Gastrocnemius medialis (tissue), 4 donors: ENCODE measurements around the gene DAG1. TPM values are rescaled to one million over a fixed set of nuclear protein-coding genes. Genes with fewer than 3 reads are reported as not detected.
A peak's percentile ranks its signal among the peaks of the same experiment; 100 is the strongest.

Experiments
- ATAC-seq, 2 donors: fragments of 150-250 bp; one replicate each; pipeline ENCODE4 v1.9.1; 2016
- DNase-seq, 2 donors: peaks; one replicate each; pipeline ENCODE4 v3.0.0-alpha.2; 2019
- H3K27ac ChIP-seq, 4 donors: fragments of 200-600 bp; sonication (generic); 1 replicate in 1 of 4; 2 replicates in 3 of 4; pipeline ENCODE4 v1.5.1; 2016 to 2018; ENCODE audit warnings: mild to moderate bottlenecking in 2 of 4, moderate library complexity in 1 of 4
- H3K27me3 ChIP-seq, 3 donors: fragments of 200-600 bp; sonication (generic) in 2 of 3; 1 replicate in 1 of 3; 2 replicates in 2 of 3; pipeline versions ENCODE4 v1.5.1 to v1.6.0; 2016 to 2019; ENCODE audit warnings: mild to moderate bottlenecking in 1 of 3, moderate library complexity in 1 of 3
- H3K36me3 ChIP-seq, 2 donors: fragments of 200-600 bp; sonication (generic) in 1 of 2; one replicate each; pipeline ENCODE4 v1.5.1; 2017 to 2018
- H3K4me1 ChIP-seq, 2 donors: fragments of 200-600 bp; sonication (generic) in 1 of 2; one replicate each; pipeline ENCODE4 v1.5.1; 2016 to 2017; ENCODE audit warnings: mild to moderate bottlenecking in 2 of 2
- H3K4me3 ChIP-seq, 4 donors: fragments of 200-600 bp; sonication (generic) in 3 of 4; 1 replicate in 1 of 4; 2 replicates in 3 of 4; pipeline ENCODE4 v1.5.1; 2016 to 2019; ENCODE audit warnings: mild to moderate bottlenecking in 2 of 4
- H3K9me3 ChIP-seq, 3 donors: fragments of 200-600 bp; sonication (generic) in 2 of 3; 1 replicate in 1 of 3; 2 replicates in 2 of 3; pipeline ENCODE4 v1.5.1; 2016 to 2019
- POLR2A ChIP-seq, 2 donors: fragments of 450-650 bp; IDR thresholded peaks; one replicate each; pipeline ENCODE4 v1.6.1; 2017; ENCODE audit warnings: antibody characterized with exemption in 2 of 2, mild to moderate bottlenecking in 2 of 2, moderate library complexity in 2 of 2
- in situ Hi-C, 4 donors: fragments of 200-750 bp; cut with MboI; loops; one replicate each; pipeline versions ENCODE4 v1.15.0 to v1.8.0; 2017; ENCODE audit warnings: low sequenced_read_pairs in 4 of 4
- intact Hi-C: fragments of 100-400 bp; cut with DNase I; formaldehyde crosslinking; loops from one replicate; pipeline ENCODE4 v1.15.1; 2023; ENCODE audit warnings: low total_unique reads
- total RNA-seq, 4 donors: library from RNA; depleted of rRNA; stranded (reverse); fragments of >200 nt; gene quantifications; one replicate each; pipeline versions ENCODE4 v1.1.0 to v1.2.3, GENCODE V29; 2016
- TF ChIP-seq, protein P1 (sequence below), 5 experiments: fragments of 450-650 bp in 3 of 5; fragments of 200-600 bp in 2 of 5; sonication (generic) in 2 of 5; IDR thresholded peaks in 4 of 5; conservative IDR thresholded peaks in 1 of 5; 1 replicate in 4 of 5; 2 replicates in 1 of 5; pipeline ENCODE4 v1.5.1; 2016 to 2019; ENCODE audit warnings: antibody characterized with exemption in 5 of 5, mild to moderate bottlenecking in 3 of 5, moderate library complexity in 3 of 5

Gene DAG1
- total RNA-seq, 4 donors from 2014 or later: 95.0 to 177 (median 109) TPM

DNA sequence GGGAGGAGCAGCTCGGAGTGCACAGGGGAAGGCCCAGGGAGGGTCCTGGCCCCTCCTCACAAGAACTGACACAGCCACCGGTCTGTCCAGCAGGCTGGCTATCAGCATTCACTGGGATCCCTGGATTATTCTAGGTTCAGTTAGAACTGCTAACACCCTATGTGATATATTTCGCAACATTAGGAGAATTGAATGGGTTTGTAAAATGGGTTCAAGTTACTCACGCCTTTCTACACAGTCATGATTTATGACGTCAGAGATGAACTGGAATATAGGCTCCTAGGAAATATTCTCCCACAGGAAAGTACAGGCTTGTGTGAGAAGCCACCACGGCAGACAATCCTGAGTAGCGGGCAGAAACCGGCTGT is 83.2 kb downstream of the DAG1 start:
- intact Hi-C loops: no loop called here
- Histone ChIP-seq H3K27me3 (no peaks in the 10 kb centered on the region), H3K9me3 (no peaks in the 10 kb centered on the region), H3K4me3 (peak overlapping the region; percentile 80 to 95 (median 83)), H3K36me3 (no peaks in the 10 kb centered on the region), H3K27ac (peak overlapping the region; percentile 76 to 91 (median 82)), H3K4me1 (peaks cover 14 to 15% of the 10 kb centered on the region in 2 donors)
- TF ChIP-seq POLR2A (IDR thresholded peaks at IDR 0.05): no peak
- TF ChIP-seq, protein P1, sequence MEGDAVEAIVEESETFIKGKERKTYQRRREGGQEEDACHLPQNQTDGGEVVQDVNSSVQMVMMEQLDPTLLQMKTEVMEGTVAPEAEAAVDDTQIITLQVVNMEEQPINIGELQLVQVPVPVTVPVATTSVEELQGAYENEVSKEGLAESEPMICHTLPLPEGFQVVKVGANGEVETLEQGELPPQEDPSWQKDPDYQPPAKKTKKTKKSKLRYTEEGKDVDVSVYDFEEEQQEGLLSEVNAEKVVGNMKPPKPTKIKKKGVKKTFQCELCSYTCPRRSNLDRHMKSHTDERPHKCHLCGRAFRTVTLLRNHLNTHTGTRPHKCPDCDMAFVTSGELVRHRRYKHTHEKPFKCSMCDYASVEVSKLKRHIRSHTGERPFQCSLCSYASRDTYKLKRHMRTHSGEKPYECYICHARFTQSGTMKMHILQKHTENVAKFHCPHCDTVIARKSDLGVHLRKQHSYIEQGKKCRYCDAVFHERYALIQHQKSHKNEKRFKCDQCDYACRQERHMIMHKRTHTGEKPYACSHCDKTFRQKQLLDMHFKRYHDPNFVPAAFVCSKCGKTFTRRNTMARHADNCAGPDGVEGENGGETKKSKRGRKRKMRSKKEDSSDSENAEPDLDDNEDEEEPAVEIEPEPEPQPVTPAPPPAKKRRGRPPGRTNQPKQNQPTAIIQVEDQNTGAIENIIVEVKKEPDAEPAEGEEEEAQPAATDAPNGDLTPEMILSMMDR (IDR thresholded peaks at IDR 0.05 in 4 of 5, conservative IDR thresholded peaks at IDR 0.05 in 1 of 5): no peak
- no peak for DNase-seq
- in situ Hi-C loops: no loop called here
- ATAC-seq: no peak

DNA sequence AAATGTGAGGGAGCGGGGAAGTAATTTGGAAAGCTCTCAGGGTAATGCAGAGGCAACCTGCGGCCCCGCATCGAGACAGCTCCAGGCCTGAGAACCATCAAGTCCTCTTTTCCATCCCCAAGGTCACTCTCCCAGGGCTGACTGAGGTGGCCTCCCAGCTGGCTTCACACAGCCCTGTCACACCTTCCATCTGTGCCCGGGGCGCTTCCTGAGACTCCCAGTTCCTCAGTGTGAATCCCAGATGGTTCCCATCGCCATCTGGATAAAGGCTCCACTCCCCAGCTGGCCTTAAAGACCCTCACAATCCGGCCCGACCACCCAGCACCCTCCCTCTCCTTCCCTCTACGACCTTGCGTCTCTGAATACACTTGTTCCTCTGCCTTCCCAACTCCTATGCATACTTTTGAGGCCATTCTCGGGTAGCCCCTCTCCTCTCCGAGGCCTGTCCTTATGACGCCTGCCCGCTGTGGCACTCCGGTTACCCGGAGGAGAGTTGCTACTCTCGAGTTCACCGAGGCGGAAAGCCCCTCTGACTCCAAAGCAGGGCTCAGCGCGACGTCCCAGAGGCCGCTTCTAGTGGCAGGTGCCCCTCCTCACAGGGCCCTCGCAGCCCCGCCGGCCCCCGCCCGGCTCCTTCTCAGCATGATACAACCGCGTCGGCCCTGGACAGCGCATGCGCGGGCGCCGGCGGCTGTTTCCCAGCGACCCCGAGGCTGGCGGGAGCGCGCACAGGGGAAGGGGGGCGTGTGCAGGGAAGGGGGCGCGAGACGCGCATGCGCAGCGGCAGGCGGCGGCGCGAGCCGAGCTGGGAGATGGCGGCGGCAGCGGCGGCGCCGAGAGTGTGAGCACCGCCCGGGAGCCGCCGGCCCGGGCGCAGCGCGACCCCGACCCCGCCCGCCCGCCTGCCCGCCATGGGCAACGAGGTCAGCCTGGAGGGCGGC is 83.9 kb downstream of the DAG1 start, which contains the start of gene BSN:
TSS of gene BSN (plus strand) at position 786 of the 941 bp plus-strand sequence. CDS start at position 912, 126 bp downstream.
- in situ Hi-C loops: no loop called here
- H3K27me3 ChIP-seq: no peaks in the 10 kb centered on the region
- H3K36me3 ChIP-seq: no peaks in the 10 kb centered on the region
- peaks cover 14 to 15% of the 10 kb centered on the region in 2 donors for H3K4me1 ChIP-seq
- DNase-seq: peak; percentile 67 to 84
- peak within 1 kb of the TSS; percentile 80 to 95 (median 83) for H3K4me3 ChIP-seq
- H3K9me3 ChIP-seq: no peaks in the 10 kb centered on the region
- TF ChIP-seq, protein P1 (IDR thresholded peaks at IDR 0.05 in 4 of 5, conservative IDR thresholded peaks at IDR 0.05 in 1 of 5): no peak
- peak in 1 of 2 donors; percentile 55 for TF ChIP-seq POLR2A (IDR thresholded peaks at IDR 0.05)
- ATAC-seq: peak; percentile 85 to 92
- H3K27ac ChIP-seq: peak within 1 kb of the TSS; percentile 76 to 91 (median 82)
- intact Hi-C loops: loop anchor here (1.0 kb wide), 2 partner anchors 14 to 375 kb away; partner anchors contain the start of gene MON1A

DNA sequence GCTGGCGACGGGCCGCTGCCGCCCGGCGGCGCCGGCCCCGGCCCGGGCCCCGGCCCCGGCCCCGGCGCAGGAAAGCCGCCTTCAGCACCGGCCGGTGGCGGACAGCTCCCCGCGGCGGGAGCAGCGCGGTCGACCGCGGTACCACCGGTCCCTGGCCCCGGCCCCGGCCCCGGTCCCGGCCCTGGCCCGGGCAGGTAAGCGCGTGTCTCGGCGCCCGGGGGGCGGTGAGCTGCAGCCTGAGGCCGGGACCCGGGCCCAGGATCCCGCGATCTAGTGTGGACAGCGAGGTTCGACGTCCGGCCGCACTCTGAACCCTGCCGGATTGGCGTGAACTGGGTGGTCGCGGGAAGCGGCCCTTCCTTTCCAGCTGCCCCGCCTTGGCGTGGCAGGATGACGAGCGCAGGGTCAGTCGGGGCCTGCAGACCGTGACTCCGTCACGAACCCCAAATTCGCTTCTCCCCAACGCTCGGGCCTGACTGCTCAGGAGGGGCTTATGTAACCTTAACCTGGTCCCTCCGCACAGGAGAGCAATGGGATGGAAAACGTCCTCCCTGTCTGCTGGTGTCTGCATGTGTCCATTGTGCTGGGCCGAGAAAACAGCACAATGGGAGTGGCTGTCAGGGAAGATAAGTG is 84.7 kb downstream of the DAG1 start:
- in situ Hi-C loops: no loop called here
- ATAC-seq: peak; percentile 87 to 89
- H3K4me1 ChIP-seq: peaks cover 14 to 15% of the 10 kb centered on the region in 2 donors
- no peak for DNase-seq
- H3K4me3 ChIP-seq: peak overlapping the region; percentile 48 to 80 (median 54)
- intact Hi-C loops: loop anchor here (1.0 kb wide), 2 partner anchors 14 to 375 kb away; partner anchors contain the start of gene MON1A
- no peak overlapping the region for H3K27ac ChIP-seq
- no peak for TF ChIP-seq POLR2A (IDR thresholded peaks at IDR 0.05)
- TF ChIP-seq, protein P1 (IDR thresholded peaks at IDR 0.05 in 4 of 5, conservative IDR thresholded peaks at IDR 0.05 in 1 of 5): no peak
- H3K9me3 ChIP-seq: no peaks in the 10 kb centered on the region
- H3K36me3 ChIP-seq: no peaks in the 10 kb centered on the region
- H3K27me3 ChIP-seq: no peaks in the 10 kb centered on the region

DNA sequence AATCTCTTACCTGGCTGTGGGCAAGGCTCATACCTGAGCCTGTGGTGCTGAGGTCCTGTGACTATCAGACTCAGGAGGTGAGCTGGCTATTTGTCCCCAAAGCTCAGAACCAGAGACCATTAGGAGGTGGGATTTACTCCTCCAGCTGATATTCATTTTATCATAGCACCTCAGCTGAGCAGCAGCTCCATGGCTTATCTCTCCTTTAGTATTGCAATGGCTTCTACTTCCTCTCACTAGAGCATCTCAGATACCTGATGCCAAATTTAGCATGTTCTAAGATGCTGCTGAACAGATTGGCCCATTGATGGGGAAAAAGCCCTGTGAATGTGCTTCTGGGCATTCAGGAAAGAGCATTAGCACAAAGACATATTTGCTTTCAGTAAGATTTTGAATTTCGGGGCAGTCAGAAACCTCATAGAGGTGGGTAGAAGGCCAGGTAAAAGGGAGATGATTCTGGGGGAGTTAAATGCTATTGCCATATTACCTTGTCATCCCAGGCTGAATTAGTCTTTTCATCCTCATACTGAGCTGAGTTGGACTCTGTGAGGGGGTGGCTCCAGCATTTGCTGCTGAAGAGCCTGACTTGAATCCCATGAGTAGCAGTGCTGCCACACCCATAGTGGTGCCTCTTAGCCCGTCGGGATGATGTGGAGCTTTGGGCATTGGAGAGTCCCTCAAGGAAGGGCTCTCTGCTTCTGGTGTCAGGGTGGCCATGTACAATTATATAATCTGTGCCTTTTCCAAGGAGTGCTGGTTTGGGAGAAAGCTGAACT is 86.6 kb downstream of the DAG1 start:
- Histone ChIP-seq H3K4me1 (peaks cover 14 to 15% of the 10 kb centered on the region in 2 donors), H3K9me3 (no peaks in the 10 kb centered on the region), H3K36me3 (no peaks in the 10 kb centered on the region), H3K4me3 (no peak overlapping the region), H3K27me3 (no peaks in the 10 kb centered on the region), H3K27ac (no peak overlapping the region)
- ATAC-seq (no peak), DNase-seq (no peak)
- in situ Hi-C loops: no loop called here
- intact Hi-C loops: no loop called here
- TF ChIP-seq POLR2A (IDR thresholded peaks at IDR 0.05): no peak
- TF ChIP-seq, protein P1 (IDR thresholded peaks at IDR 0.05 in 4 of 5, conservative IDR thresholded peaks at IDR 0.05 in 1 of 5): no peak
